Stimulated activated CD8-positive, alpha-beta memory T cell treated with anti-CD3 and anti-CD28 coated beads, Interleukin-2, amount 100 ng/mL, for 48 hours (primary cell): Measurements from ENCODE around the gene LRMDA.

ENCODE experiments used
- DNase-seq, 2 donors: peaks; one replicate each; pipeline ENCODE4 v3.0.0-alpha.2; 2020; ENCODE audit warnings: low read depth in 2 of 2

Gene LRMDA

DNA sequence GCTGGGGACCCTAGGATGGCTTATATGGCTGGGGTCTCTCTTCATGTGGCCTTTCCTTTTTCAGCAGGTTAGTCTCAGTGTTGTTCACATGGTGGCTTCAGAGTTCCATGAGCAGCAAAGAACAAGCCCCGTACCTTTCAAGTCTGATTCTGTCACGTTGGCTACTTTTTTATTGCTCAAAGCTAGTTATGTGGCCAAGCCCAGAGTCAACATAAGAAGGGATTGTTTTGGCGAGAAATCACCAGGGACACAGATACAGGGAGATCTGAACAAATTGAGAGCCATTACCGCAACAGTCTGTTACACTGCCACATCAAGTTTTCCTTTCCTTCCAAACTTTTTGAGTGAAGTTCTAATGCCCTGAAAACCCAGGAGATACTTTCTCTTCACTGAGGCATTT, 770.5 kb downstream of the LRMDA start:
- no peak for DNase-seq

DNA sequence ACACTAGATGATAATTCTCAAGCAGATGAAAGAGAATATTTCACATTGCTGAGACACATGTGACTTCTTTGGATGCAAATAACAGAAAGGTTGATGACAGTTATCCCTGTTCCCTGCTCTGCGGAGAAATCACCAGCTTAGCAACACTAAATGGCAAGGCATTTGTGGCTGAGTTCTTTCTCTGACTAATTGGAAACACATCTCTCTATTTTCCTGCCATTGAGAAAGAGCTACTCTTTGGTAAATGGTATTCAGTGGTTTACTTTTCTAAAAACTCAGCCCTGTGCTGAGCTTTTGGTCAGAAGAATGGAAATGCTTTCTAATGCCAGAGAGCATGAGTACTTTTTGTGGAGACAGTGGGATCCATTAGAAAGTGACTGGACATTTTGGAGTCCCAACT, 771.4 kb downstream of the LRMDA start:
- DNase-seq, result no peak

DNA sequence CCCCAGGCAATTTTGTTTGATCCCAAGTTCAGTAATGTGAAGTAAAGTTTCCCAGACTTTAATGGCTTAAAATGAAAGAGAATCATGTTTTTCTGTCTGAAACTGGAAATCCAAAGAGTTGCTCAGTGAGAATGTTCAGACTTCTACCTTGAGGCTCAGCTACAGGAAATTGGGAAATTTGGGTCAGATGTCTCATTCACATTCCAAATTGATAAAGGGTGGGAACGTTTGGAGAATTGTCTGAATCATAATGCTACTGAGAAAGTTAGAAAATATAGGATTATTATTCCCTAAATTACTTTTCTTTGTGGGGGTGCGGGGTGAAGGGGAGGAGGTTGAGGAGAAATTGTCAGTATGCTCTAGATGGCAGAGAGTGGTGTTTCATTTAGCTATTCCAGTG, 773.9 kb downstream of the LRMDA start:
- DNase-seq, result no peak

DNA sequence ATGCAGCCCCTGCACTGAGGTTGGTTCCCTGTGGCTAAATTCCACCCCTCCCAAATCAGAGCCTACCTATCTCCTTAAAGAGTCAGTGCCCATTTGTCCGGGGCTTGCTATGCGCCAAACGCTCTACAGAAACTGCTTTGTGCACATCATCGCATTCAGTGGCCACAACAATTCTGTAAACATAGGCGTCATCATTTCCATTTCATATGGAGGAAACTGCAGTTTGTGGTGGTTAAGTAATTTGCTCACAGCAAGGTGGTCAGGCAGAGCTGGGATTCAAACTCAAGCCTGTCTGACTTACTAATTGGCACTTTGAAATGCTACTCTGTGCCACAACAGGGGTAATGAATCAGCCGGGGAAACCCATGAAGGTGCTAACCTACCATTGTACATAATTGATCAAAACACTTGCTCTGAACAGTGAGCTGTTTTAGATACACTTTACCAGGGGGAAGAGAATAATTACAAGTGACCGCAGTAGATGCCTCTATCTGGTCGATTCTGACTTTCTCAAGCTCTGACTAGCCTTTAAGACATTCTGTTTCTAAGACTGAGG, 775.5 kb downstream of the LRMDA start:
- no peak for DNase-seq

DNA sequence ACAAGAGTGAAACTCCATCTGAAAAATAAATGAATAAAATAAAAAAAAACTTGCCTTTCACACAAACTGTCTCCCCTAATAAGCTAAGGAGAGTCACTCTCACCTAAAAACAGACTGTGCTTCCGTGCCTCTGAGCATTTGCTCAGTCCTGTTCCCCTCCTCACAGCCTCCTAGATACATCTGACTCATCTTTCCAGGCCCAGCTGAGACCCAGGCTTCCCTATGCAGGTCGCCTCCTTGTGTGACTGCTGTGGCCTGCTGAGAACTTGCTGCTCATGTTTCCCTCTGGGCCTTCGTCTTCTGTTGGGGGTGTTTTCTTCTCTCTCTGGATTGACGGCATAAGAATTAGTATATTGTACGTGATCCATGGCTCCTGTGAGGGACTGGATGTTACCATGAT, 777.7 kb downstream of the LRMDA start:
- no peak for DNase-seq

DNA sequence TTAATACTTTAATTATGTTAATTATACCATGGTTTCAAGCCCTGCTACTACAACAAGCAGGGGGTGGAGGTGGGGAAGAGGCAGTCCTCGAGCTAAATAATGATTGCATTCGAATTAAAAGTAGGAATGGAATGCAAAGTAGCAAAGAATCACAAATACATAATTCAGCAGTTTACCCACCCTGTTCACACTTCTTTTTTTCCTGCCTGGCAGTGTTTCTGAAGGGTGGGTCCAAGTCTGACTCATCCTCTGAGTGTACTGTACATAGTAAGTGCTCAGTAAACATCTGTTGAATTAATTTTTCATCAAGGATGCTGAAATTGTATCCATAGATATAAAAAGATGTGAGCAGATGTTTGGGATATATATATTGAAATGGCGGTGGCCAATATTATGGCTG, 778.8 kb downstream of the LRMDA start:
- no peak for DNase-seq

DNA sequence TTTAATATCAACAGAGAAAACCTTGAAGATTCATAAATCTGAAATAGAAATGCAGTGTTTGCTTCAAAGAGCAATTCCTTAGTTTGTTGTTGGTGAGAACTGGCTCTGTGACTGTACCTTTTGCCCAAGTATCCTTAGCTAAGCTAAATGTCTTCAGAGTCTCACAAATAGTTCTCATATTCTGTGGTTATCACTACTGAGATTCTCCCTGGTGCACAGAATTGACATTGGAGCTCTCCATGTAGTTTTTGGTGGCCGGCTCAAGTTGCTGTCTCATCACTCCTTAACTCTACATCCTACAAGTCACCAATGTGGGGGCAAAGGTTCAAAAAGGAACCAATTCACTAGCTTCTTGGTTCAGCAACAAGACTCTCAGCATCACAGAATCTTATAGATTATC, 780.3 kb downstream of the LRMDA start:
- no peak for DNase-seq

DNA sequence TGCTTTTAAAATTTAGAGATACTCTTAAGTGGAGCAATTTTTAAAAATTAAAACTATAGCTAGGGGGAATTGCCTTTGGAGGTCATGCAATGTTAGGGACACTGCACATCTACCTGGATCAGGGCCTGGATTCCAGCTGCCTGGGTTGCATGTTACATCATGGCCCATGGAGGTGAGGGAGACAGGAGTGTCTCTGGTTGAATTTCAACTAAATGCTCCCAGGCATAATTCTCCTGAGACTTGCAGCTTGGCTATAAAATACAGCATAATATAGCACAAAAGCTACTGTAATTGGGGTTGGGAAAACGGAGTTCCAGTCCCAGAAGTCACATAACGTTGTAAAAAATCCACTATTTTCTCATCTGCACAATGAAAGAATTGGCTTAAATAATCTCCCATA, 782.5 kb downstream of the LRMDA start:
- DNase-seq, result no peak

DNA sequence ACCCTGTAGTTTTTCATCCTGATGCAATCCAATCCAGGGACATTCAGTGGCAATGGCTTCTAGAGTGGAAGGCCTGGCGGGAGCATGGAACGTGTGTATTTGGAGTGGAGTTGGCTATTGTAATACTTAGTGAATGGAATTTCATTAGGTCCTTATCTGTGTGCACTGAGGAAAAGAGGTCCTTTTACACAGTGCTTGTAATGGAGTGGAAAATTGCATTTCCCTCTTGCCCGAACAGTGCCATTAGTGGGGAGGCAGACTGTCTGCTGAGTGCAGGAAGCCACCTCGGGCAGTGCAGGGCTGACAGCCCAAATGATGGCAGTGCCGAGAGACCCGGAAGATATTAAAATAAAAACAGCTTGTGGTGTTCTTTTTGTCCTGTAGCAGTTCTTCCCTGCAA, 786.6 kb downstream of the LRMDA start:
- DNase-seq, result no peak

DNA sequence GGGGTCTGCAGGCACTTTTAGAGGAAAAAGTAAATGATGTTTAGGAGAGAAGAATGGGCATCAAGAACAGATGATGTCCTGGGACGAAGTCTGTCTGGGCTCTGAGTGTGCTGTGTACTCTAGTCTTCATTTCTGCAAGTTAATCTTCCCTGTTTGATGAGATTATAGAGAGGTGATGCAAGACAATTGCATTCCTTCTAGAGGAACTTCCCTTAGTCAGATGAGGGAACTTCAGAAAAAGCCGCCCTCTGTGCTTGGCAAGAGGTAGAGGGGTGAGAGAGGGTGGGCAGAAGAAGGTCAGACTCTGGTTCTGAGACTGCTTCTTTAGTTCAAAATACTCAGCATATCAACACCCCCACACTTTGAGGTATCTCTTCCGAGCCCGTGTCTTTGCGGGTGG, 797.9 kb downstream of the LRMDA start:
- DNase-seq, result no peak

DNA sequence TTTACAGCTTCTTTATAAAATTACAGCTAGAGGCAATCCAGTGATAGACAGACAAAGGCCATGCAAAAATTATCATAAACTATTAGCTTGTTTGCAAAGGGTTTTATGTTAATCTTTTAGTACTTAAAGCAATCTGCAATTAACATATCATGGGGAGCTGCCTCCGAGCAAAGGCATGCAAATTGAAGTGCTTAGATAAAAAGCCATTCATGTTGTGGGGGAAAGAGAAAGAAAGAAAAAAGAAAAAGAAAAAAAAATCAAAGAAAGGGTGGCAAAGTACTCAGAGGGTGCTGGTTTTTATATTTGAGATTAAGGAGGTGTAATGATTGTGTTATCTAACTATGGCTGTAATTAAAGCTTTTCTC, 799.5 kb downstream of the LRMDA start:
- DNase-seq, result no peak

DNA sequence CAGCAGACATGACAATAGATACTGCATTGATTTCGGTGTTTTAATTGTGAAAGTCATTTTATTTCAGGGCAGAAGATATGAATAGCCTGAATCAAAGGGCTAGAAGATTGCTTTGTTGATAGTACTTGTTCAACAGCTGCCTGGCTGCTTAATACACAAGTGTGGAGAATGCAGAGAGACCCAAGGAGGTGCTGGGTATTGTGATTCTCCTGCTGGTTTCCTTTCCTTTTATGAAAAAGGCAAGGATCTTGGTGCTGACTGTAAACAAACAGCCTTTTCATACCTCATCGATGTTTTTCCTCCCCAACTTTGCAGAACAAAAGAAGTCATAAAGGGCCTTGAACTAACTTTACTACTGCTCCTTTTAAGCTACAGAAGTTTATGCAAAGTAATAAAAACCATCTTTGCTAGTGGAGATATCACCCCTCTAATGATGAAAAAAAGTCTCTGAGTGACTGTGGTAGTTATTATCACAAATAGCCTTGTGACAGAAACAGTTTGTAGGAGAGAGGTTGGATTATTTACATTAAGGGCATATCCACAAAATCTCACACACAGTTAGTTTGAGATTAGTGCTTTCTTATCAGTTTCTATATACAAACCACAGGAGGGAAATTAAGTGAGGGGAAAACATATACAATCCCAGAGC, 800.0 kb downstream of the LRMDA start:
- DNase-seq, result no peak

DNA sequence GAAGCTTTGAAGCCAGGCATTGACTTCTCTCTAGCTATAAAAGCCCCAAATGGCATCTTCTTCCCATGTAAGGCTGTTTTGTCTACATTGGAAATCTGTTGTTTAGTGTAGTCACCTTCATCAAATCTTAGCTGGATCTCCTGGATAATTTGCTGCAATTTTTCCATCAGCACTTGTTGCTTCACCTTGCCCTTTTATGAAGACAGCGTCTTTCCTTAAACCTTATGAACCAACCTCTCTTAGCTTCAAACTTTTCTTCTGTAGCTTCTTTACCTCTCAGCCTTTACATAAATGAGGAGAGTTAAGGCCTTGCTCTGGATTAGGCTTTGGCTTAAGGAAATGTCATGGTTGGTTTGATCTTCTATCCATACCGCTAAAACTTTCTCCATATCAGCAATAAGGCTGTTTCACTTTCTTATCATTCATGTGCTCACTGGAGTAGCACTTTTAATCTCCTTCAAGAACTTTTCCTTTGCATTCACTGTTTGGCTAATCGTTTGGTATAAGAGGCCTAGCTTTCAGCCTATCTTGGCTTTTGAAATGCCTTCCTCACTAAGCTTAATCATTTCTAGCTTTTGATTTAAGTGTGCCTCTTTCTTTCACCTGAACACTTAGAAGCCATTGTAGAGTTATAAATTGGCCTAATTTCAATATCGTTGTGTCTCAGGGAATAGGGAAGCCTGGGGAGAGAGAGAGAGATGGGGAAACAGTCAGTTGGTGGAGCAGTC, 803.2 kb downstream of the LRMDA start:
- DNase-seq, result no peak

DNA sequence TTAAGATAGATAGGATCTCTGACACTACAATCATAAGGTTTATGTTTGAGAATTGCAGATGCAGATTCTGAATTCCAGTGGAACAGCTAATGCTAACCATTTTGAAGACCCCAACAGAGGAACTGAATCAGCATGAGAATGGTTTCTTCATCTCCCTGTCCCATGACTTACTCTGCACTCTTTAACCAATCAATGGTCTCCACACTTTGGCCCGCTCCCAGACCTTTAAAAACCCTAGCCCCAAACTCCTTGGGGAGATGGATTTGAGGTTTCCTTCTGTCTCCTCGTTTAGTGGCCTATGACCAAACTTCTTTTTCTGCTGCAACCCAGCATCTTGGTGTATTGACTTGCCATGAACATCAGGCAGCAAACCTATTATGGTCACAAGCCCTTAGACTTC, 804.9 kb downstream of the LRMDA start:
- no peak for DNase-seq

DNA sequence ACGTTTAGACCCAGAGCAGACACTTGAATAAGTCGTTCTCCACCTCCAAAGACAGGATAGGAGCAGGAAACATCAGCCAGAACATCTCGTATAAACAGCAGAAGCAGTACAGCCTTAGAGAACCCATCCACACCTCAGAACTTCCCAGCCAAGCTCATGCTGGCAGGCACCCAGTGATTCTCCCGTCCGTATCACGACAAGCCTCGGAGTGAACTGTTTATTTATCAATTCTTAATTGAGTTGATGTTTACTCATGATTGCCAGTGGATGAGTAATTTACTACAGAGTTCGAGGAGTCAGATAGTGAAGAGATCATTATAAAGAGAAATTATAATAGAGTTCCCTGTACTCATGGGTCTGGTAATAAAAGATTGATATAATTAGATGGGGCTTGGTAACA, 811.5 kb downstream of the LRMDA start:
- no peak for DNase-seq

DNA sequence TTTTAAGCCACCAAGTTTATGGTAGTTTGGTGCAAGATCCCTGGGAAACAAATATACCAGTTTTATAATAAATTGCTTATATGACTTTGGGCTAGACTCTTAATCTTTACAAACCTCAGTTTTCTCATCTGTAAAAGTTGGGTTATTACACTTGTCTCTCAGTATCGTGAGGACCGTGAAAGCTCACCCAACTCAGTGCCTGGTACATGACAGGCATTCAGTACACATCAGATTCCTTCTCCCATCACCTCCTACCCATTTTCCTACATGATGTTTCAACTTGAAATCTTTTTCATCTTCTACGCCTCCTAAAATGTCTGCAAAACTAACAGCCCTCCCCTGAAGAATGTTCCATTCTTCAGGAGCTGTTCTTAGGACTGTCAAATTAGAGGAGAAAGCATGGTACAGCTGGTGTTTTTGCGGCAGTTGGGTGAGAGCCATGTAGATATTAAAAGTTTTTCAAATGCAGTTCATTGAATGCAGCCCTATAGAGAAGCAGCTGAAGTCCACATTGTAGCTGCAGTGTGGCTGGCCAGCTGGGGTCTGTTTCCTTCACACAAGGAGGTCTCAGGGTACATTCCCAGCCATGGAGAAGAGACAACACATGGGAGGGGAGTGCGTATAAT, 812.8 kb downstream of the LRMDA start:
- no peak for DNase-seq

DNA sequence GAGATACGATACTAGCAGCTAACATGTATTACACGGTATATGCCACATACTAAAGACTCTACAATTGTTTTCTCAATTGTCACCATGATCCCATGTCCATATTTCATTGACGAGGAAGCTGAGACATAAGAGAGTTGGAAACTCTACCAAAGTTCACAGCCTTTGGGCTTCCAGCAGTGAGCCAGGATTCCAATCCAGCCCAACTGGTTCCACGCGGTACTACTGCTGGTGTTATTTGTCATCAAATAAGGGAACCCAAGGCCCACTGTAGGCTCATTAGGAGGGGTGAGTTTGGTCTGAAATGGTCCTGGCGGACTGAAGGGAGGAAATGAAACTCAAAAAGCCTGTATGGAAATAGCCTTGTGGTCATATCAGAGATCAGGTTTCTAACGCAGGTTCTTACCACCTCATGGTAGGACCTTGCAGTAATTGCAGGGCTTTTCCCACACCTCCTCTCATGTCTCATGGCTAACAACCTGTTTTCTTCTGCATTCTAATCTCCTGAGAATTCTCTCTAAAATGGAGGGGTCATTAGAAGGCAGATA, 814.6 kb downstream of the LRMDA start:
- no peak for DNase-seq

DNA sequence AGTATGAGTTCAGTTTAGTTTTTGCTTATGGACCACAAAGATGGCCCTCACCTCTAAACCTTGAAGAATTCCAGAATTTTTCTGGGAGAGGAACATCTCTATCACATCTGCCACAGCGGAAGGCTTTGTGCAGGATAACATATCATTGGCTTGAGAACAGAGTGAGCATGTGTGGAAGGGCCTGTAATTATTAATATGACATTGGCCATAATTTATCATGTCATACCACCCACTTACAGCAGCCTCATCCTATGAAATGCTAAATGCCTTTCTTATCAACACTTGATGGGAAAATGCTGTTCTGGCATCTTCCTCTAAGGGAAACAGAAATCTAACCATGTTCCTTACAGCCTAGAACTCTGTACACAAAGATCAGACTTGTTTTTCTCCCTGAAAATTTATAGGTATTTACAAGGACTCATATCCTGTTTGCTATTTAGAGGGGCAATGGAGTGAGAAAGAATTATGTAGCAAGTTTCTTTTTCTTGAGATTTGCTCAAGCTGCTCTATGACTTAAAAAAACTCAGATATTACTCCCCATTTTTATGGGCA, 817.3 kb downstream of the LRMDA start:
- no peak for DNase-seq

DNA sequence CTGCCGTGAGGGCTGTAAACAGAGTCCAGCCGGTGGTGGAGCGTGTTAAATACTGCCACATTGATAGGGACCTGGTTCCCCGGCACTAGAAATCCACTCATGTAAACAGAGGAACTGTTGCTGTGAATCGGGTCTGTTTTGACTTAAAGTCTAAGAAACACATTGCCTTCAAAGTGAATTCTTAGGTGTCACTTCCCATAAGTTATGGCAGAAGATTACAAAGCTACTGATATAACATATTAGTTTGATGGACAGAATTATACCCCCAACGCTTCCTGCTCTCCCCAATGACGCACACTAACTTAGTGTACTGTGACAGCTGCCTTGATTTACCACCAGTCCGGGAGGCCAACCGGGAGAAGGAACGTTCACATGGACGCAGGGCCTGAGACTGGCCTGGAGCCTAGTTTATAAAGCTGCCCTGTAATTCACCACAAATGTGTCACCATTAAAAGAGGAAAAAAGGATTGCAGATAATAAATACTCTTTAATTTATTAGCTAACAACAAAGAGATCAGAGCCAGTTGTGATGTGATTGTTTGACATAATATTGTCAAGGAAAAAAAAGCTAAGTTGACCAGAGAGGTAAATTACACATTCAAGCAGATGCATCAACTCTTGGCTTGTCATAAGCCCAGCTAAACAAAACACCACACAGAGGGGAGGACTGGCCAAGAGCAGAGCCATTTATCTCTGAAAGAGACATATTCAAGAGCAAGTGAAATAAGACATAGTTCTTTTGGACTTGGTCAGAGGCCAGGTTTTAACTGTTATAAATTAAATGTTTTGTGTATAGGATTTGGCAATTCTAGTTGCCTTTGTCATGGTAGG, 820.6 kb downstream of the LRMDA start:
- DNase-seq, result no peak

DNA sequence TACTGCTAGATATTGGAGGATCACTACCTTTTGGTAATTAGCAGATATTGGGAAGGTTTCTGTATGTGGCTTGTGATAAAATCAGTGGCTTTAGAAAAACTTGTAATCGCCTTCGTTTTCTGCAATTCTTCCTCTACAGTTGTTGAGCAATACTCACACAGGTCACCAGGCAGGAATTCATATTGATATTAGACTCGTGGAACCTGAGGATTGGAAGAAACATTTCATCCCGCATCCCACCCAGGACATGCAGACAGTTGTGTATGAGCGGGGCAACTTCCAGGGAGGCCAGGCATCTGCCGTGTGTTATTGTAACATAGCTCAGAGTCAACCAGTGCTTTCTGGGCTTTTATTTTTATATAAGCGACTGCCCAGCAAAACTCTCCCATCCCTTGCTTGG, 821.3 kb downstream of the LRMDA start:
- no peak for DNase-seq

DNA sequence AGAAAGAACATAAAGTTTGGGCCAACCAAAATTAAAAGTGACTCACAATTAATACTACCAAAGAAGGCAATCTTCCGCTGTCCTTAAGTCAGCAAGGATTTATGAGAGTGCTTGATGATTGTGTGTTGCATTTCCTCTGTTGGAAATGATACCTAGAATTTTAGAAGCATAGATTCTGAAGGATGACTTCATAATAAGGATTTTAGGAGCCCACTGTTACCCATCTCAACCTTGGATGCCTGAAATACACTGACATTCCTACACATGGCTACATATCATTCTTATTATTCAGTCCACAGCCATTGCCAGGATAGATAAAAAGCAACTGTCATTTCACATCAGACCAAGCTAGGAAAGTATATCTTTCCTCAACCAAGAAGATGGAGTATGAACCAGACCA, 823.8 kb downstream of the LRMDA start:
- no peak for DNase-seq

DNA sequence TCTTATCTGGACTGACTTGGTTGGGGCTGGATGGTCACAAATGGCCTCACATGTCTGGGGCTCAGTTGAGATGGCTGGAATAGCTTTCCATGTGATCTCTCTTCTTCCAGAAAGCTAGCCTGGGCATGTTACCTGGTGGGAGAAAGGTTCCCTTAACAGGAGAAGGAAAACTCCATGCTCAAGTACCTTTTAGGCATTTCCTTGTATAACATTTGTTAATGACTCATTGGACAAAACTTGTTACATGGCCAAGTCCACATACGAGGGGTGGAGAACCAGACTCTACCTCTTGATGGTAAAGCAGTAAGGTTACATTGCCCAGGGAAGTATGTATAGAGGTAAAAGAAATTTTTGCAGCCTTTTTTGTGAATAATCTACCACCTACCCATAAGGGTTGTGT, 826.4 kb downstream of the LRMDA start:
- DNase-seq, result no peak
